Right renal cortex interstitium (tissue), 3 donors: Measurements from ENCODE around the gene ABLIM3. TPM values are rescaled to one million over a fixed set of nuclear protein-coding genes. Genes with fewer than 3 reads are reported as not detected.
"Not testable (repeated sequence)": the region's sequence is repeated elsewhere in the genome, so short reads cannot be mapped to it uniquely, and the experiment has no call there.

ENCODE experiments used
- DNase-seq, 3 donors: peaks; one replicate each; pipeline ENCODE4 v3.0.0-alpha.2; 2013; ENCODE audit warnings: low read depth in 3 of 3, low spot score in 2 of 3
- polyA plus RNA-seq, 3 donors: library from polyadenylated mRNA; unstranded; fragments of 120-200 nt; gene quantifications; one replicate each; pipeline ENCODE4 v1.2.1, GENCODE V29; 2013; ENCODE audit not compliant: insufficient read length in 3 of 3

Gene ABLIM3
- polyA plus RNA-seq, 3 donors = 0.82 to 1.5 (median 1.1) TPM

- DNase-seq = no peak
Measured at GRCh38 chr5:149247726-149248125, 106.4 kb downstream of the ABLIM3 start.

DNA sequence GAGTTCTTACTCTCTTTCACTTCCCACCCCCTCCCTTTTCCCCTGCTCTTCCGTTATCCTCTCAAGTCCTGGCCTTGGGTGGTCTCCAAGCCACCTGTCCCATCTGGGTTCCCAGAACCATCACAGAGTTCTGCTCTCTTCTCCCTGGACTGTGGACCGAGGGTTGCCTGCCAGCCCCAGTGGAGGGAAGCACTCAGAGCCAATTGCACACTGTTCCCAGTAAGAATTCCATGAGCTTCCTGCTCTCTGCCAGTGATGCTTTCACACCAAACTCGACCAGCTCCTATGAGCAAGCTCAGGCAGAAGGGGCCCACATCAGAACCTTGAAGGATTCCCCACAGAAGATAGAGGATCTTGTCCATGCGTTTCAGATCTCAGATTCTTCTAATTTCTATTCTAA lies 110.3 kb downstream of the ABLIM3 start:
- DNase-seq = no peak

GRCh38 chr5:149254506-149254905 lies 113.2 kb downstream of the ABLIM3 start:
- DNase-seq = no peak

- DNase-seq = no peak
Measured at GRCh38 chr5:149256451-149256850, 115.2 kb downstream of the ABLIM3 start.

- no peak for DNase-seq
Measured at GRCh38 chr5:149257131-149257530, 115.8 kb downstream of the ABLIM3 start.

DNA sequence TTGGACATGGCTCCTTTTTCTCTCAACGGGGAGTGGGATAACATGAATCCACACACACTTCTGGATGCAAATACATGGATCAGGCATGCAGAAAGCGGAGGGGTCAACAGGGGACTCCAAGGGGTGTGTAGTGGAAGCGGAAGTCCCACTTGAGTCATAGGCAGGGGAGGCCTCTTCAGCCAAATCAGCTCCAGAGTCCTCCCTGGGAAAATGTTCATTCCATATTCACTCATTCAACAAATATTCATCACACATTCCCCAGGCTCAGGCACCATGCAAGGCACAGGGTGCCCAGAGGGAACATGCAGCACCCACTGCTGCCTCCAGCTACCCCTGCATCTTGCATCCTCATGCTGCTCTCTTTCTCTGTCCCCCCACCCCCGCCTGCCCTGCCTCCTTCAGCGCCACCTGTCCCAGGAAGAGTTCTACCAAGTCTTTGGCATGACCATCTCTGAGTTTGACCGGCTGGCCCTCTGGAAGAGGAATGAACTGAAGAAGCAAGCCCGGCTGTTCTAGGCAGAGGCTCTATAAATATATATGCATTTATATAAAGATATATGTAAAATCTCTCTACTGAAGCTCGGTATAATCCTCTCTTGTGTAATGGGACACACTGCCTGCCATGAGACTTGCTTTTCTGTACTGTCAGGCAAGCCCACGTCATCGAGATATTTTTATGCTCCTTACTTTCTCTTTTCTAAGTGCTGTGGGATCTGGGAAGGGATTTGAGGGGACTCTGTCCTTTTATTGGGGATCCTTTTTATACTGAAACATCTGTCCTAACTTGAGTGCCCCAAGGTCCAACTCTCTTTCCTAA lies 116.8 kb downstream of the ABLIM3 start:
- DNase-seq = no peak

DNA sequence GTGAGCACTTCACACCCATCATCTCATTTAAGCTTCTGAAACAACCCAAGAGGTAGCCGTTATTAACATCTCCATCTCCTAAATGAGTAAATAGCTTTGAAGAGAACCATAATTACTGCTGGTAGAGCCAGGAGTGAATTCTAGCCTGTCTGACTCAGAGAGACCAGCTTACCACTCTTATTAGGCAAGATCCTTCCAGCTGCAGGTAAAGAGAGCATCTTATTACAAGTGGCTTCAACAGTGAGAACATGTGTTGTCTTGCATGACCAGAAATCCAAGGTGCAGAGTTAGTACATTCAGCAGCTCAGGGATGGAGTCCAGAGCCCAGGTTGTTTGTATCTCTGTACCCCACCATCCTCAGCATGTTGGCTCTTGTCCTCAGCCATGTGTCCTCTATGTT lies 119.5 kb downstream of the ABLIM3 start:
- DNase-seq = no peak

- no peak for DNase-seq
Measured at GRCh38 chr5:149261246-149261645, 120.0 kb downstream of the ABLIM3 start.

DNA sequence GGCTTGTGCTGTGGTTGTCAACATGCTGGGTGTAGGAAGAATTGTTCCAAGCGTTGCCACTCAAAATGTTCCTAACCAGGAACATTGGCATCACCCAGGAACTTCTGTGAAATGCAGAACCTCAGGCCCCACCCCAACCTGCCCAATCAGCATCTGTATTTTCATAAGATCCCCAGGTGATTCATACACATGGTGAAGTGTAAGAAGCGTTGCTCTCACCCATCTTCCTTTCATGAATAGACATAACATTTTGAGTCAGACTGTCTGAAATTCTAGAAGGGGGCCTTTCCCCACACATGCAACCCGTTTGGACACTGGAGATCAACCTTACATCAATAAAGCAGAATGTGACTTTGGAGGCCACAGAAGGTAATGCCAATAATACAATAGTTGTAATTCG lies 121.0 kb downstream of the ABLIM3 start:
- DNase-seq = no peak

DNA sequence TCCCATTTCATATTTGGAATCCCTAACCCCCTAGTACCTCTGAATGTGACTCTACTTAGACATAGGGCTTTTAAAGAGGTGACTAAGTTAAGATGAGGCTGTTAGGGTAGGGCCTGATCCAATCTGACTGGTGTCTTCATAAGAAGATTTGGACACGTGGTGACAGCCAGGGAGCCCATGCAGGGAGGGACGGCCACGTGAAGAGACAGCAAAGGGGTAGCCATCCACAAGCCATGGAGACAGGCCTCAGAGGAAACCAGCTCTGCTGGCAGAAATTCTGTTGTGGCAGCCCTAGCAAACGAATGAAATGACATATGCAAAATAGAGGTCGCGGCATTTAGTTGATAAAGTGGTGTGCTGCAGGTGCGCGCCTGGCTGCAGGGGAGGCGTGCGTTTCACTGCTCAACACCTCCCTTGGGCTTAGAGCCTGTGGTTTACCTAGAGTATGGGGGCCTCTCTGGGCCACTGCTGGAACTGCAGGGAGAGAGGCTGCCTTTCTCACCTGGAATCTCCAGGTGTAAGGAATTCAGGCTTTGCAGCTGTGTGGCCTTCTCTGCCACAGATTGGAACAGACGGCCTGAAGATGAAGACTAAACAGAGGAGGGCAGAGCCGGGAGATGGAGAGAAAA lies 123.3 kb downstream of the ABLIM3 start:
- DNase-seq = no peak

DNA sequence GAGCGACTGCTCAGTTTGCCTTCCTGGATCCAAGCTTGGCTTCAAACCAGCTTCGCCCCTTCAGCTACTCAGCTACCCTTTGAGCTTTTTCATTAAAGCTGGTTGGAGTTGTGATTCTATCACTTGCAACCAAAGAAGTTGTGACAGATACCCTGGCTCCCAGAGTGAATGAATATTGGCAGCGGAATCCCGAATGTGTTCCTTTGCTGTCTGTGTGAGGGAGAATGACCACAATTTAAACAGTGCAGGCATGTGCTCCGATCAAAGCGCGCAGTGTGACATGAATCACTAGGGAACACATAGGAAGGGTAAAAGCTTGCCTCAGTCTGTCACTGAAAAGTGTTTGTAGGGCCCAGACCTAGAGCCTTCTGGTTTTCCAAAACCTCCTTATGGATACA lies 123.8 kb downstream of the ABLIM3 start:
- no peak for DNase-seq

DNA sequence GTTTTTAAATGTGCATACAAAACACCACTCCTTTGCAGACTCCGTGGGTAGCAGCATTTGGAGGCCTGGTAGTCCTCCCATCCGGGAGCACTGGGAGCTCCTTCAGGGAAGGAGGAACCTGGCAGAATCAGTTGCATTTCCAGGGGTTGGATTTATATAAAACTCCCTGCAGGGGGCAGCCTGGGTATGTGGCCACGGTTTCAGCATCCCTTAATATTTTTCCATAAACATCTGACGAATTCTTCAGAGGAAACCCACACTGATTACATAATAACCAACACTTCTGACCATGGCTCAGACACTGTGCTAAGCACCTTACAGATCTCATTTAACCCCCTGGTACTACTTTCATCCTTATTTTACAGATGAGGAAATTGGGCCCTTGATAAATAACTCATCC lies 124.3 kb downstream of the ABLIM3 start:
- no peak for DNase-seq

DNA sequence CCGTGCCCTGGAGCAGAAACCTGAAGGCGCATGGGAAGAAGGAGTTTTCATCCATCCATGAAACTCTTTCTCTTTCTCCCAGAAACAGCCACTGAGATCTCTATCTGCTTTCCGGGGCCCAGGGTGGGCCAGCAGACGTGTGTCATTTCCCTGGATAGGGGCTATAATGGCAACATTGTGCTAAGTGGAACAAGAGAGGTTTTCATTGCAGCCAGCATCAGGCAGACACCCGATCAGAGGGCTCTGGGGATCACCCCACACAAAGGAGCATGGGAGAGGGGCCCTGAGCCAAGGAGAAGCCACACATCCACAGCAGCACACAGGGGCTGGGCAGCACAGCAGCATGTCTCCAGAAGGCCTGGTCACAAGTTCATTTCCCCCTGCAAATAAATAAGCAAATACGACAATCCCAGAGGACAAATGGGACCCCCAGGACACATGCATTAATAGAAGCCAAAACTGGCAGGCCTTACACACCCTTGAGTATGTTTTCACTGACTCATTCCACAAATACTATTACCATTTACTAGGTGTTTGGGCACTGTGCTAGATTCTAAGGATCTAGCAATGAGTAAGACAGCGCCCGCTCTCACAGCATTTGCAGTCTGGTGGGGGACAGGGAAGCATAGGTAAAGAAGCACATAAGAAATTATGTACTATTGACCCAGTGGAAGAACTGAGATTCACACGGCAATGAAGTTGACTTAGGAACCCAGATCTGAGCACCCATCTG lies 126.1 kb downstream of the ABLIM3 start:
- no peak for DNase-seq

DNA sequence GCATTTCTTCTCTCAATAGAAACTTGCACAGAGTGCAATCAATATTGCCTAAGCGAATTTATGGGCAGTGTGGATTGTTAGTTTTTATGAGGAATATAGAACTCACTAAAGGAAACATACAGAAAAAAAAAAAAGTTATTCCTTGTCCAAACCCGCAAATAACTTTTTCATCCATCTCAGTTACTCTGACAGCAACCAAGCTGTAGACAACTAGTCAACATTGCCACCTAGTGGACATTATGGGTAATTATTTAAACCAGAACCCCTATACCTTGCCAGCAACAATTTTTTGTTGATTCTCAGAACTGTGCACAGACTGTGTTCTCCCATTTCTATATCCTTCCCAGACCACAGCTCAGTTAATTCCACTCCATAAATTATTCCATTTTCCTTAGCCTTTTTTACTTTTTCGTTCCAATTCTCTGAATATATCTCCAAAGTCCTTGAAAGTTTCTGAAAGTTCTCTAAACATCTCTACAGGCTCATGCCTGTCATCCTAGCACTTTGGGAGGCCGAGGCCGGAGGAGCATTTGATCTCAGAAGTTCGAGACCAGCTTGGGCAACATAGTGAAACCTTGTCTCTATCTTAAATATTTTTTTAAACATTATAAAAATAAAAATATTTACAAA lies 127.8 kb downstream of the ABLIM3 start:
- no peak for DNase-seq

DNA sequence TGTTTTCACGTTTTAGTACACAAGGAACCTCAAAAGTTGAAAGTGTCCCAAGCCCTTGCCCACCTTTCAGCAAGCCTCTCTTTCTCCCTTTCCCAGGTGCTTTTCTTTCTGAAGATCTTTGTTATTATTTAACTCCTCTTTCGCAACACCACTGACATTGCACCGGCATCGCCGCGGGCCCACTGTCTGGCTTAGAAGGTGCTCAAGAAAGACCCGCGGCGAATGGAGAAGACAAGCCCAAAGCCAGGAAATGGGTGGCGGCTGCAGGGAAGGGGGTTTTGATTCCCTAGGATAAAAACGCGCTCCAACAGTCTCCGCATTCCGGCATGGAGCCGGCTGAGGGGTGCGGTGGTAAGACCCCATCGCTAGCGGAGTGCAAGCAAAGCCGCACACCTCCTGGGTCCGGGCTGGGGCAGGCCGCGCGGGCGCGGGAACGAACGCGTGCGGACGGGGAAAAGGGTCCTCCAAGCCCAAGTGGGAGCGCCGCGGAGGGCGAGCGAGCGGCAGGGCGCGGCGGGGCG lies 130.0 kb downstream of the ABLIM3 start:
- no peak for DNase-seq

DNA sequence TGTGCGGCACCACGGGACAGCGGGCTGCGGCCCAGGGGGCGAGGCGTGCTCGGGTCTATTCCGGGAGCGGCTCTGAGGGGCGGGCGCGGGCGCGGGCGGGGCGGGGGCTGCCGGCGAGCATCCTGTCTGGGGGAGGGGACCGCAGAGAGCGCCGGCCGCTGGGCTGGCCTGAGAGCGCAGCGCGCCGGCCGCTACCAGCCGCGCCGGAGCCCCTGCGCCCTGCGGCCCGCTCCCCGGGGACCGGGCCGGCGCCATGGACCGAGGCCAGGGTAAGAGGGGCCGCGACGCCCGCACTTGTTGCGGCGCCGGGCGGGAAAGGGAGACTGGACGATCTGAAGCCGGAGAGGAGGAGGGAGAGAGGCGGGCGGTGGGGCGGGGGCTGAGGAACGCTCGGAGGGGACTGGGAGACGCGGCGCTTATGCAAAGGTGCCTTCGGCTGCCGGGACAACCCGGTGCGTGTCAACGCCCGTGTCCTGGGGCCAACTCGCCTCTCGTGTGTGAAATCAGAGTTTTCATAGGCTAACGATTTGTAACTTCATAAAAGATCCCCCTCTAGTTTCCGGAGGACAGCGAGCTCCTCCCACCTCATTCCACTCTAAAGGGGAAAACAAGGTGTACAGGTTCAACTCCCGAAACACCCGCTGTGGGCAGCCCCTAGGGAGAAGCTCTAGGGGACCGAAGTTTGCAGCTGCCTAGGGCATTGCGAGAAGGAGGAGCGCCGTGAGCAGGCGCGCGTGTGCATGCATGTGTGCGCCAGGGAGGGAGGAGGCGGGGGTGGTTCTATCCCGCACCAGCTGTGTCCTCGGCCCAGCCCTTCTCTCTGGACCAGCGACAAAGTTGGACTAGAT lies 130.6 kb downstream of the ABLIM3 start, which contains the start of gene AFAP1L1:
AFAP1L1 (plus strand) TSS at position 144 of the 848 bp plus-strand sequence; CDS start at position 254, 110 bp downstream.
- no peak for DNase-seq

GRCh38 chr5:149272781-149273180 lies 131.5 kb downstream of the ABLIM3 start:
- DNase-seq = not testable (repeated sequence)

GRCh38 chr5:149273237-149273636 lies 131.9 kb downstream of the ABLIM3 start:
- DNase-seq = no peak

DNA sequence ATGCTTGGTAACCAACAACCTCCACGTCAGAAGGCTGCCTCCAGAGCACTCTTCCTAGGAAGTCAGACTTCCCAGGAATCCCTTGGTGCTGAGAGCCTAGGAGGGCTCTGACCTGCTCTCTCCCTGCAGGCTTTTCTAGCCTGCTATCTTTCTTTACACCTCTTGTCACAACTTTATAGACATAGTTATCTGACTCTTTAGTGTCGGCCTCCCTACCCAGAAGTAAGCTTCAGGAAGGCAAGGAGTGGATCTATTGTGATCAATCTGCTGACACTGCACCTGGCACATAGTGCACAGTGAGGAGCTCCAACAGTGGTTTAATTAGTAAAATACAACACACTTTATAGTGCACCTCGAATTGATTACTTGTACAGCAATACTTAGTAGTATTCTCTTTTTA lies 132.7 kb downstream of the ABLIM3 start:
- no peak for DNase-seq

DNA sequence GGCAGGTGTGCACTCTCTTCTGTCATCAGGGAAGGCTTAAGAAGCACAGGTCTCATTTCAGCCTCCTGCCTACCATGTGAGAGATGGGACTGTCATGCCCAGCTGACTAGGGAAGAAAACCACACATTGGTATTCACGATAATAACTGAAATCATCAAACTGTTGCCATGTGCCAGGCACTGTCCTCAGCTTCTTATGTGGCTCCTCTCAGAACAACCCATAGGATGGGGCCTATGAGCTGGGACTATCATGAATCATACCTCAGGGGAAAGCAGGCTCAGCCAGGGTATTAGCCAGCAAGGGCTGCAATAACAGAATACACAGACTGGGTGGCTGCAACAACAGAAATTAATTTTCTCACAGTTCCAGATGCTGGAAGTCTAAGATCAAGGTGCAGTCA lies 133.6 kb downstream of the ABLIM3 start:
- DNase-seq = no peak
